ENCODE results near the gene IGSF11.

- TF ChIP-seq CTCF (IDR thresholded peaks at IDR 0.05 in 4 of 5, conservative IDR thresholded peaks at IDR 0.05 in 1 of 5): no peak
- no peak for TF ChIP-seq POLR2A (IDR thresholded peaks at IDR 0.05)
These were observed 53.0 kb downstream of the IGSF11 start for GRCh38 chr3:118981494-118982134.
